GM21526 (cell line): ENCODE results near the gene MAP3K14.

Experiments used
- ATAC-seq: cut with Tn5 transposase; IDR thresholded peaks from one replicate; pipeline ENCODE4 v1.9.1; 2021; ENCODE audit warnings: moderate library complexity; ENCODE audit not compliant: unreplicated experiment, low FRiP score

Gene MAP3K14

GRCh38 chr17:45242029-45242414, 74.8 kb downstream of the MAP3K14 start:
- ATAC-seq, result no peak

DNA sequence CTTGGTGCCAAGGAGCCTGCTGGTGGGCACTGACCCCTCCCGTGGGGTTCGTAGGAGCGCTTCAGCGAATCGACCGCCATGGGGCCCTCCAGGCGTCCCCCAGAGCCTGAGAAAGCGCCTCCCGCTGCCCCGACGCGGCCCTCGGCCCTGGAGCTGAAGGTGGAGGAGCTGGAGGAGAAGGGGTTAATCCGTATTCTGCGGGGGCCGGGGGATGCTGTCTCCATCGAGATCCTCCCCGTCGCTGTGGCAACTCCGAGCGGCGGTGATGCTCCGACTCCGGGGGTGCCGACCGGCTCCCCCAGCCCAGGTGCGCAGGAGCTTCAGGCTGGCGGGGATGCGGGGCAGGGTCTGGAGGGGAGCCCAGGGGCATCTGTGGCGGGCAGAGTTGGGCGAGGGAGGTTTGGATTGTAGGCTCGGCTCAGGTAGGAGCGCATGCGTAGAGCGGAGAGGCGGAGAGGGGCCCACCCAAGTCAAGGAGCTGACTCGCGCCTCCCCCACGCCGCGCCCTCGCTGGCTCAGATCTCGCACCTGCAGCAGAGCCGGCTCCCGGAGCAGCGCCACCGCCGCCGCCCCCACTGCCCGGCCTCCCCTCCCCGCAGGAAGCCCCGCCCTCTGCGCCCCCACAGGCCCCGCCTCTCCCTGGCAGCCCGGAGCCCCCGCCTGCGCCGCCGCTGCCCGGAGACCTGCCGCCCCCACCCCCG, 75.3 kb downstream of the MAP3K14 start:
- no peak for ATAC-seq

DNA sequence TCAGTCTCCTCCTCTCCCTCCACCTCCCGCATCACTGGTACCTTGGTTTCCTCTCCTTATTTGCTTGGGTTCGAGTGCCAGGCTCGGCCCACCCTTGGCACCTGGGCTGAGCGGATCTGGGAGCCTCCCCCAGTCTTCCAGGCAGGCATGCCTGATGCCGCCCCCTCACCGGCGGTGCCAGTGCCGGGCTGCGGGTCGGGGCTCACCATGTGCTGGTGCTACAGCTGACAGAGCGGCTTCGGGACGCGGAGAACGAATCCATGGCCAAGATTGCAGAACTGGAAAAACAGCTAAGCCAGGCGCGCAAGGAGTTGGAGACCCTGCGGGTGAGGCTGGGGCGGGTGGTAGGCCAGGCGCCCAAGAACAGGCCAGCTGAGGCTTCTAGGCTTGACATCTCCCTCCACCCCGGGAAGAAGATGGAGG, 75.9 kb downstream of the MAP3K14 start:
- ATAC-seq, result no peak

DNA sequence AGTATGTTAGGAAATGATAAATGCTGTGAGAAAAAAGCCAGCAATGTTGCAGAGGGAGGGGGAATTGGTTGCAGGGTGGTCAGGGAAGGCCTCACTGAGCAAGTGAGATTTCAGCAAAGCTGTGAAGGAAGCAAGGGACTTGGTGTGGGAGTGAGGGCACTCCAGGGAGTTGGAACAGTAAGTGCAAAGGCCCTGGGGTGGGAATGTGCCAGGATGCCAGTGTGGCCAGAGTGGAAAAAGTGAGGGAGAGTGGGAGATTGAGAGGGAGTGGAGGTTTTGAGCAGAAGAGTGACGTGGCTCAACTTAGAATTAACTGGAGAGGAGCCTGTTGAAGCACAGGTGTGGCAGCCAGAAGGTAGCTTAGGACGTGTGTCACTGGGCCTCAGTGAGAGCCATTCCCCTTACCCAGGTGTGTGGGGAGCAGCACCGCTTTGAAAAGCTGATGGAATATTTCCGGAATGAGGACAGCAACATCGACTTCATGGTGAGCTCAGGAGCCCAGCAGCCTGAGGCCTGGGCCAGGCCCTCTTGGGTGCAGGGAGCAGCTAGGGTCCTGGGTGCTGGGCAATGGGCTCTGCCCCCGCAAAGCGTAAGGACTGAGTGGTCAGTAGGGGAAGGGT, 78.6 kb downstream of the MAP3K14 start:
- ATAC-seq, result no peak

DNA sequence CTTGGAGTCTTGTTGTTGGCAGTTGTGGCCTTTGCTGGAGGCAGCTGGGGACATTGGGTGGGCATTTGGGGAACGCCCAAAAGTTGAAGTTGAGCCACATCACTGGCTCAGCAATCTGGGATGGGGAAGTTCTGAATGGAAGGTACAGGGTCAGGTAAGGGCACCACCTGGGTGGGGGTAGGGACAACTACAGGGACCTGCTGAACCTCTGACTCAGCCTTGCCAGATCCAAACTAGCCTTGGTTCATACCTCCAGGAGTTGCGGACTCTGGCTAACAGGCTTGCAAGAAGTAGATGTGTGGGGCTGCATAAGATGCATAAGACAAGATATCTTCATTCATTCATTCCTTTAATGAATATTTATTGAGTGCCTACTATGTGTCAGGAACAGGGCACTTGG, 79.1 kb downstream of the MAP3K14 start:
- no peak for ATAC-seq

DNA sequence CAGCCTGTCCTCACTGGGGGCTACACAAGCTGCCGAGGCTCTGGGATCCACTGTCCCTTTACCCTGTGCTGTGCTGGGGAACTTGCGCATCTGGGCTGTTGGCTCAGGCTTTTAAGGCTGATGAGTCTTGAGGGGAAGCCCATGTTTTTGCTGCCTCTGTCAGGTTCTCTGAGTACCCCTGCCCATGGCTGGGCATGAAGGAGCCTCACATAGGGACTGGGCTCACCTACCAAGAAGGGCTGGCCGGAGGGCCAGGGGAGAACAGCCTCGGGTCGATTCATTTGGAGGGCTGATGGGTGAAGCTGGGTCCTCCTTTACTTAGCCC, 80.6 kb downstream of the MAP3K14 start:
- no peak for ATAC-seq

GRCh38 chr17:45235416-45236281, 81.2 kb downstream of the MAP3K14 start:
- ATAC-seq, result no peak

DNA sequence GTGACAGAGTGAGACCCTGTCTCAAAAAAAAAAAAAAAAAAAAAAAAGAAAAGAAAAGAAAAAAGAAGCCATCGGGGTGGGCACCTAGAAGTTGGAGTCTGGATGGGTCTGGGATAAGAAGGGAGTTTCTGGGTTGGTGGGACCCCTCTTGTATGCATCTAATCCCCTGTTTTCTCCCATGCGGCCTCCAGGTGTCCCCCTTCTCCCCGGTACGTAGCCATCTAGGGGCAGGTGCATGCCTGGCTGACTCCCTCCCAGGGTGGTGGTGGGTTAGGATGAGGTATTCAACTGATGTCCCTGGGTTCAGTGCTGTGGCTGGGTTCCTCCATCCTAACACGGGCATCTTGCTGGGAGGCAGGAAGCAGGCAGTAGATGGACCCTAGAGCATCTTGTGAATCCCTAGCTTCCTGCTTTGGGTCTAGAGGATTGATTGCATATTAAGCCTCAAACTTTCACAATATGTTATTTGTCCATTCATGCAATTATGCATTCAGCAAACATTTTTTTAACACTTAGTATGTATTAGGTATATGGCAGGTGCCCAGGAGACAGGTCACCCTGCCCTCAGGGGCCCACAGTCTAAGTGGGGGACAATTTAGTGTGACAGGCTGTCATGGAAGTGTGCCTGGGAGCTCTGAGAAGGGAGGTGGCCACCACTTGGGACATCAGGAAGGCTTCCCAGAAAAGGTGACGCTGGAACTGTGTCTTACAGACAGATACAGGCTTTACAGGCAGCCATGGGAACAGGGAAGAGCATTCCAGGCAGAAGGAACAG, 82.0 kb downstream of the MAP3K14 start:
- ATAC-seq, result no peak

- ATAC-seq, result no peak
Measured at GRCh38 chr17:45233423-45233924, 83.3 kb downstream of the MAP3K14 start.

- no peak for ATAC-seq
Measured at GRCh38 chr17:45232514-45233422, 84.1 kb downstream of the MAP3K14 start.

DNA sequence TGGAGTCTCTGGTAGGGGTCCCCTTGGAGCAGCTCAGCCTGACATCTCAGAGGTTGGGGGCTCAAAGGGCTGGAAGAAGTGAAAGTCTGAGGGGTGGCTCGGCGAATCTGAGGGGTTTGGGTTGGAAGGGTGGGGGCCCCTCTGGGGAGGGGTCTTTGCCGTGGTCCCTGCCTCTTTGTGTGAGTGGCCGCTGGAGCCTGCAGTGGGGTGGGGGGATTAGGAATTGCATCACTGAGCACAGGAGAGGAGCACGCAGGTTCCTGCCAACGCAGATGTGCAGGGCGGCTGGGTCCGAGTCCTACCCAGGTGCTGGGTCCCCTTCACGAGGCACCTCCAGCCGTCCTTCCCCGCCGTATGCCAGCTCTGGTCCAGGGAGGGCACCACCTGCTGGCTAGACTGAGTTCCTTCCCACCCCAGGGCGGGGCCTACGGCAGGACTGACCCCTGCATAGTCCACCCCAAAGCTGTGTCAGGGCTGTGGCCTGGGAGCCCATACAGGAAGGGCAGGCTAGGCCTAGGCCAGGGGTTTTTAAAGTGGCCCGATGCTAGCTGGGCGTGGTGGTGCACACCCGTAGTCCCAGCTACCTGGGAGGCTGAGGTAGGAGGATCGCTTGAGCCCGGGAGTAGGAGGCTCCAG, 85.2 kb downstream of the MAP3K14 start:
- ATAC-seq, result no peak

DNA sequence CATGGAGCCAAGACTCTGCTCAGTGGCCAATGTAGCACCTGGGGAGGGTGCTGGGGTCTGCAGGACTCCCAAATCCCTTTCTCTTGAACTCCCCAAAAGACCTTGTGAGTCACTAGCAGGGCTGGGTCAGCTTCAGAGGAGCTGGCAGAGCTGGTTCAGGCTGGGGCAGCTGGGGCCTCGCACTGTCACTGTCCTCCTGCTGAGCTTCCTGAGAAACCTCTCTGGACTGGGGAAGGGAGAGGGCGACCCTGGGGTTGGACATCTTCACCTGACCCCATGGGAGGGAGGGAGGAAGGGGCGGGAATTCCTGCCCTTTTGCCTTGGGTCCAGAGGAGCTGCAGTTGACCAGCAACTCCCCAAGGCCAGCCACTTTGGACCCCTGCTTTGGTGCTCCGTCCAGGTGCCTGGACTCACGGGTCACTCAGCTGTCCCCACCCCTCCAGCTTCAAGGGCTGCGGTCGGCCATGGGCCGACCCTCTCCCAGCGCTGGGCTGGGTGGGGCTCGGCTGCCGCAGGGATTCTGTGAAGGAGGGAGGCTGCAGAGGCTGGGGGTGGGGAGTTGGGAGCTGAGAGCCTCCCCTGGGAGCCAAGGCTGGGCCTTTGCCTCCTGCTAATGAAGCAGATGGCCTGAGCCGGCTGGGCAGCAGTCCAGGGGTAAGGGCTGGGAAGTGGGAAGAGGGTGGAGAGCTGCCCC, 85.9 kb downstream of the MAP3K14 start:
- ATAC-seq, result no peak

- no peak for ATAC-seq
Measured at GRCh38 chr17:45230410-45230786, 86.4 kb downstream of the MAP3K14 start.

DNA sequence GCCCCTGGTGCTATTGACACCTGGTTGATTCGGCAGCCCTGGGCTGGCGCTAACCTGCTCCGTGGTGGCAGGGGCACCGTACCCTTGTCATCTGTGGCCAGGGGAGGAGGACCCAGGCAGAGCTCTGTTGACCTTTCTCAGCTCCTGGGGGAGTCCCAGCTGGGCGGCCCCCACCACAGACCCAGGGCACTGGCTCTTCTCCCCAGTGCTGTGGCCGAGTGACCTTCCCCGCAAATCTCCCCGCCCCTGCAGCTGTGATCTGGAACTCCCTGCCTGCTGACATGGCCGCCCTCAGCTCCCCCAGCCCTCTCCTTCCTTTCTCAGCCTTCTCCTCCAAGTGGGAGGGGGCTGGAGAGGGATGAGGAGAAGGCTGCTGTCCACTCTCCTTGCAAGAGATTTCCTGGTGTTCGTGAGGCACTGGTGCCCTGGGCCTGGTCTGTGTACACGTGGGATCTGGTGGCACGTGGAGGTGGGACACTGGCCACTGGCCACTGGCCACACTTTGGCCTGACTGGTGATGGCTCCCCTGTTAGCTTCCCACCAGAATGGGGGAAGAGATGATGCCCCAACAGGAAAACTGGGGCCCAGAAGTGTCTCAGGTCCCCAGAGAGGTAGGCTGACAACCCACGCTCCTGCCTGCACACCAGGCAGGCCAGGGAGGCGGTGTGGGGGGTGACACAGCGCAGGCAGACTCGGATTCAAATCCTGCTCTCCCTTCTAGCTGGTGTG, 87.0 kb downstream of the MAP3K14 start:
- no peak for ATAC-seq

- no peak for ATAC-seq
Measured at GRCh38 chr17:45228763-45229539, 87.9 kb downstream of the MAP3K14 start.

DNA sequence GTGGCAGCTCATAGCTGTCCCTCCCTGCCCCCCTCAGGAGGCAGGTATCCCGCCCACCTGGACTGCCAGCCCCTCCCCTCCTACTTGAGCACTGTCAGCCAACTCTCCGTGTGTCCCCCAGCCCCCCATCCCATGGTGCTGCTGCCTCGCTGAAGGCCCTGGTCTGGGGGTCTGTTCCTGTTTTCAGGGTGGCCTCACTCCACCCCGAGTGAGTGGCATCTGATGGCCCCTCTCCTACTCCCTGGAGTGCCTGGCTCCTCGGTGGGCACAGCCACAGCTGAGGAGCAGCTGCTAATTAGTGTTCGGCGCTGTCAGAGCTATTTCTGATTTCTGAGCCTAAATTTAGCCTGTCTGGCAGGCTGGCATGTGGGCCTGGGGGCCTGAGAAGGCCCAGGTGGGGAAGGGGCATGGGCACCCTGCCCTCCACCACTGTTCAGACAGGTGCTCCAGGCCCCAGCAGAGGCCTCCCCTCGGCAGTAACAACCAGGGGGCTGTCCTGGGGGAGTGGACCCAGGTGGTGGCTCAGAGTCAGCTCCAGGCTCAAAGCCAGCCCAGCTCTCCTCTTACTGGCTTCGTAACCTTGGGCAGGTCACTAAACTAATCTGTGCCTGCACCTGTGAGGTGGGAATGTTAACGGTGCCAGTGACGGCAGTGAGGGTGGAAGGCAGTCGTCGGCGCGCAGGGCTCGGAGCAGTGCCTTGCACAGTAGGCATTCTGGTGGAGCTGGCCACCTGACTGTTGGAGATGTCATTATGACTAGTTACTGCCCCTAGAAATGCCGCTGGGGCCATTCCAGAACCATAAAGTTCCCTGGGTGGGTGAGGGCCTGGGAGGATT, 88.7 kb downstream of the MAP3K14 start:
- ATAC-seq, result no peak
